GM19463 (cell line): ENCODE results near the gene MAG.
"Not testable (repeated sequence)": the region's sequence is repeated elsewhere in the genome, so short reads cannot be mapped to it uniquely, and the experiment has no call there.

Experiments used
- ATAC-seq: cut with Tn5 transposase; IDR thresholded peaks from one replicate; pipeline ENCODE4 v1.9.1; 2021; ENCODE audit warnings: mild to moderate bottlenecking, moderate library complexity; ENCODE audit not compliant: unreplicated experiment

MAG gene

DNA sequence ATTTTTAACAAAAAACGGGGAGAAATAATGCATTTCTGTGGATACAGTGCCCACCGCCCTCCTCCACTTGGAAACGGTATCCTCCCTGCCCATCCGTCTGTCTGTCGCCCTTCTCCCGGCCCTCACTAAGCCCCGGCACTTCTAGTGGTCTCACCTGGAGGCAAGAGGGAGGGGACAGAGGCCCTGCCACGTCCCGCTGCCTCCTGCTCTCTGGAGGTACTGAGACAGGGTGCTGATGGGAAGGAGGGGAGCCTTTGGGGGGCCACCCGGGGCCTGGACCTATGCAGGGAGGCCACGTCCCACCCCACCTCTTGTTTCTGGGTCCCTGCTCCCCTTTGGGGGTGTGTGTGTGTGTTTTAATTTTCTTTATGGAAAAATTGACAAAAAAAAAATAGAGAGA lies 12.6 kb upstream of the MAG start:
- ATAC-seq: no peak

DNA sequence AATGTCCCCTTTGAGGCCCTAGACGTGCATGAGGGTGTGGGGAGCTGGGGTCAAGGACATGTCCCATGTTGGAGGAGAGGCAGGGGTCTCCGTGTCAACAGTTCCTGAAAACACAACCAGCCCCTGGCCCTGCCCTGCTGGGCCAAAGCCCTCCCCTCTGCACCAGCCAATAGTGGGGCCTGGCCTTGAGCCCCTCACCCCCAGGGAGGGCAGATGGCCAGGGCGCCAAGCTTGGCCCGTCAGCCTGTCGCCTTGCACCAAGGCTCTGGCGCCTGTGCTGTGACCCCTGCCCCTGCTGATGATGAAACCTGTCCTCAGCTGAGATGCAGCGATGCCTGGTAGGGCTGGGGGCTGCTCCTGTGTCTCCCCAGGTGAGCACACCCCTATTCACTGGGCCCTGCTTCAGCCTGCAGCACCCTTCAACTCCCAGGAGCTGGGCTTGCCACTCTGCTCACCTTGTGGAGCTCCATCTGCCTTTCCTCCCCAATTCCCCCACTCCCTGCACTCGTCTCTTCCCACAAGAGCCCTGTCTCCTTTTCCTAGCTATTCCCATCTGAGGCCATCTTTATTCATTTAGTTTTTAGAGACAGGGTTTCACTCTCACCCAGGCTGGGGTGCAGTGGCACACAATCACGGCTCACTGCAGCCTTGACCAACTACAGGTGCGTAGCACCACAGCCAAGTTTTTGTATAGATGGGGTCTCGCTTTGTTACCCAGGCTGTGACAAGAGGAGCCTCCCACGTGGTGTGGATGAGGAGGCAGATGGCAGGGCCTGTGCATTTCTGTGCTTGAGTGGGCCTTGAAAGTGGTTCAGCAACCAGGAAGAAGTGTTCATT lies 11.8 kb upstream of the MAG start:
- ATAC-seq: no peak

DNA sequence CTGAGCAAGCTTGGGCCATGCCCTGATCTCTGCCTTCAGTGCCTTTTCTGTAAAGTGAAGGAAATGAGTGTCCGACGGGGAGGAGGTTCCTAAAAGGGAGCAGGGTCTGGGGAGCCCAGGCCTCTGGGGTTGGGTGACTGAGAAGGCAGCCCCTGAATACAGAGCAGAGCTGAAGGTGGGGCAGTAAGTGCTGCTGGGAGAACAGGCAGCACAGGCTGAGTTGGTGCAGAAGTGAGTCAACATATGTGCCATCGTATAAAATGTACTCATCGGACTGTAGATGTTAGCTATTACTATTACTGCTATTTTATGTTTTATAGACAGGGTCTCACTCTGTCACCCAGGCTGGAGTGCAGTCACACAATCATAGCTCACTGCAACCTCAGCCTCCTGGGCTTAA lies 10.7 kb upstream of the MAG start:
- ATAC-seq: no peak

DNA sequence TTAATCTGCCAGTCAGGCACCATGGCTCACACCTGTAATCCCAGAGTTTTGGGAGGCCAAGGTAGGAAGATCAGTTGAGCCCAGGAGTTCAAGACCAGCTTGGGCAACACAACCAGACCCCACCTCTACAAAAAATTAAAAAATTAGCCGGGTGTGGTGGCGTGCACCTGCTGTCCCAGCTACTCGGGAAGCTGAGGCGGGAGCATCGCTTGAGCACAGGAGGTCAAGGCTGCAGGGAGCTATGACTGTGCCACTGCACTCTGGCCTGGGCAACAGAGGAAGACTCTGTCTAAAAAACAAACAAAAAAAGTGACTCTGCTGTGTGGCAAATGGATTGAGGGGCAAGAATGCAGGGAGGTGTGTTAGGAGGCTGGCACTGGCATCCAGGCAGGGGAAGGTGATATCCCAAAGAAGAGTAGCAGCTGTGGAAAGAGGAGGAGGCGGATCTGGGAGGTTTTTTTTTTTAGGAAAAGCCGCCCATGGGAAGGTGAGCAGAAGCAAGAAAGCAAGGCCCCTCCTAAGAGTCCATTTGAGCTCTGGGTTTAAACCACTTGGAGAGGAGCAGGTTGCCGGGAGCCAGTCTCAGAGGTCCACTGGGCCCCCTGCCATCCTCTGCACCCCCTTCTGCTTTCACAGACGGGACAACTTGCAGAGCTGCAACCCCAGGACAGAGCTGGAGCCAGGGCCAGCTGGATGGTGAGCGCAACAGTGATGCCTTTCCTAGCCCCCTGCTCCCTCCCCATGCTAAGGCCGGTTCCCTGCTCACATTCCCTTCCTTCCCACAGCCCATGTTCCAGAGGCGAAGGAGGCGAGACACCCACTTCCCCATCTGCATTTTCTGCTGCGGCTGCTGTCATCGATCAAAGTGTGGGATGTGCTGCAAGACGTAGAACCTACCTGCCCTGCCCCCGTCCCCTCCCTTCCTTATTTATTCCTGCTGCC lies 7.5 kb upstream of the MAG start:
- ATAC-seq: no peak

DNA sequence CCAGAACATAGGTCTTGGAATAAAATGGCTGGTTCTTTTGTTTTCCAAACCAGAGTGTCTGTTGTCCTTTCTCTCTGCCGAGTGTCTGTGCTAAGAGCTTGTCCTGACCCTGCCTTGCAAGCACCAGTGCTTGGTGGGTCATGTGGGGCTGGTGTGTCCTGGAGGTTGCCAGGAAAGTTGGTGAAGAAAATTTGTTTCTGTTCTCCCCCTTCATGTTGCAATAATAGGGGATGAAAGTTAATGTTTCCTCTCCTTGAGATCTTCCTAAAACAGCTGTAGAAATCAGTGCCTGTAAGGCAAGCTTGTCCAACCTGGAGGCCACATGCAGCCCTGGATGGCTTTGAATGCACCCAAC lies 6.9 kb upstream of the MAG start:
- ATAC-seq: no peak

DNA sequence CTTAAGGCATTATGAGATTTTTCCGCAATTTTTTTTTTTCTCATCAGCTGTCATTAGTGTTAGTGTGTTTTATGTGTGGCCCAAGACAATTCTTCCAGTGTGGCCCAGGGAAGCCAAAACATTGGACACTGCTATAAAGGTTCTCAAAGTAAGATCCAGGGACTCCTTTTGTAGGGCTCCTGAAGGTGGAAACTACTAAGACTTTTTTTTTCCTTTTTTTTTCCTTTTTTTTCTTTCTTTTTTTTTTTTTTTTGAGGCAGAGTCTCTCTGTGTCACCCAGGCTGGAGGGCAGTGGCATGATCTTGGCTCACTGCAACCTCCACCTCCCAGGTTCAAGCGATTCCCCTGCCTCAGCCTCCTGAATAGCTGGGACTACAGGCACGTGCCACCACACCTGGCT lies 6.5 kb upstream of the MAG start:
- not testable (repeated sequence) for ATAC-seq

DNA sequence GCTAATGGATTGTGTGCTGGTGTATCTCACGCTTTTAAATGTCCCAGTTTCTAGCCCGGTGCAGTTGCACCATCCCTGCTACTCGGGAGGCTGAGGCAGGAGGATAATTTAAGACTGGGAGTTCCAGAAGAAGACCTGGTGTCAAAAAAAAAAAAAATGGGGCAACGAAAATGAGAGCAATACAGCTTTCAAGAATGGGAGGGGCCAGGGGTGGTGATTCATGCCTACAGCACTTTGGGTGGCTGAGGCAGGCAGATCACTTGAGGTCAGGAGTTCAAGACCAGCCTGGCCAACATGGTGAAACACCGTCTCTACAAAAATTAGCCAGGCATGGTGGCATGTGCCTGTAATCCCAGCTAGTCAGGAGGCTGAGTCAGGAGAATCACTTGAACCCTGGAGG lies 5.9 kb upstream of the MAG start:
- not testable (repeated sequence) for ATAC-seq

DNA sequence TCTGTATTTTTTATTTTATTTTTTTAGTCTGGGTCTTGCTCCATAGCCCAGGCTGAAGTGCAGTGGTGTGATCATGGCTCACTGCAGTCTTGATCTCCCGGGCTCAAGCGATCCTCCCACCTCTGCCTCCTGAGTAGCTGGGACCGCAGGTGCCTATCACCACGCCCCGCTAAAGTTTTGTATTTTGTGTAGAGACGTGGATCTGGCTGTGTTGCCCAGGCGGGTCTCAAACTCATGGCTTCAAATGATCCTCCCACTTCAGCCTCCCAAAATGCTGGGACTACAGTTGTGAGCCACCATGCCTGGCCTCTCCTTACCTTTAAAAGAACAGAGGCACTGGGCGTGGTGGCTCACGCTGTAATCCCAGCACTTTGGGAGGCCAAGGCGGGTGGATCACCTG lies 4.2 kb upstream of the MAG start:
- ATAC-seq: no peak

DNA sequence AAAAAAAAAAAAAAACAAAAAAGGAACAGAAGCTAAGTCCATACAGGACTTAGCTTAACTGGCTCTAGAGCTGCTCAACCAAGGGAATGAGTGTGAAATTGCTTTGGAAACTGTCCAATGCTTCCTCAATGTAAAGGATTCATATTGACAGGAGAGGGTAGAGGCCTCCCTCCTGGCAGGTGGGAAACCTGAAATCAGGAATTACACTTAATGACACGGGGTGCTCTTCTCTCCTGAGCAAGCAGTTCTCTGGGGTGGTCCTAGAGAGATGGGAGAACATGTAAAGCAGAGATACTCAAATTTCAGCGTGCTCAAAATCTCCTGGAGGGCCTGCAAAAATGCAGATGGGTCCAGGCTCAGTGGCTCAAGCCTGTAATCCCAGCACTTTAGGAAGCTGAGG lies 3.6 kb upstream of the MAG start:
- ATAC-seq: no peak

DNA sequence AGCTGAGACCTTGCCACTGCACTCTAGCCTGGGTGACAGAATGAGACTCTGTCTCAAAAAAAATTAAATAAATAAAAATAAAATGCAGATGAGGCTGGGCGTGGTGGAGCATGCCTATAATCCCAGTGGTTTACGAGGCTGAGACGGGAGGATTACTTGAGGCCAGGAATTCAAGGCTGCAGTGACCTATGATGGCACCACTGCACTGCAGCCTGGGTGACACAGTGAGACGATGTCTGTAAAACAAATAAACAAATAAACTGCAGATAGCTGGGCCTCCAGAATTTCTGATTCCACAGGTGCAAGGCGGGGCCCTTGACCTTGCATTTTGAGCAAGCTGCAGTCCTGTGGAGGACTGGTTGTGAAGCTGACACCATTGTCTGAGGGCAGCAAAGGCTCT lies 3.1 kb upstream of the MAG start:
- no peak for ATAC-seq

DNA sequence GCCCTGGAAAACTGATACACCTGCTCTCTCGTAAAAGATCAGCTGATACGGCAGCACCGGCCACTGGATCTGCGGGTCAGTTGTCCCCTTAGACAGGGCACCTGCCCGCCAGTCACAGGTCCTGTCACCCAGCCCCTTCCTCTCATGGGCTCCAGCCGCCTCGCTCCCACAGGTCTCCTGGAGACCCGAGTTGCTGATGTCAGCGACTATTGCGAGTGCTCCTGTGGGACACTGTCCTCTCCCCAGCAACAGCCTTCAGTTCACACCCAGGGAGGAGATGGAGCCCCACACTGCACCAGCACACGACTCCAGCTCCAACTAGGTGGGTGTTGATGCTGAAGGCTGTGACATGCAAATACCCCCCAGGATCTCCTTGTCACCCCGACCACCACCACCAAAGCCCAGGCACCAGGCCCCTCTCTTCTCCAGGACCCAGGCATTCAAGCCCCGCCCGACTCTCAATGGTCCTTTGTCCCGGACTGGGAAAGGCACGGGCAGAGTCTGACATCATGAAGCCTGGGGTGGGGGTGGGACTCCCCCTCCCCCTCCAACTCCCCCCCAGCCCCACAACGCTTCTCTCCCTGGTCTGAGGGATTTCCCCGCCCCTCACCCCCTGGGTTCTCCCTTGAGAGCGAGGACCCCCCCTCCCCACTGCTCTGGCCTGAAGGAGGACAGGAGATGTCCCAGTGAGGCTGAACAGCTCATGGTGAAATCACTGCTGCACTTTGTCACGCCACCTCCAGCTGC lies 1.4 kb upstream of the MAG start:
- no peak for ATAC-seq

DNA sequence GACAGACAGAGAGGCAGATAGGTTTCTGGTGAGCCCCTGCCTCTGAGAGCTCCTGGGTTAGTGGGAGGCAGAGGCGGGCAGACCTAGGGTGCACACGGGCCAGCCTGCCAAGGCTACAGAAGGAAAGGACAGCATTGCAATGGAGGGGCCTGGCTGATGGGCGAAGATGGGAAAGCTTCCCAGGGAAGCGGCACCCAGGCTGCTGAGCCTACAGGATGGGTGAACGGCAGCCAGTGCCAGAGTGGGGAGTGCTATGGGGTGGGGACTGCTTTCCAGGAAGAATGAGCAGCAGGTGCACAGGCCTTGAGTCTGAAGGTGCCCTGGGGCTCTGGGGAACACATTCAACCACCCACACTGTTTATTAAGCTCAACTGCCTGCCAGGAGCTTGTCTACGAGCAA lies 702 bp upstream of the MAG start:
- ATAC-seq: no peak

DNA sequence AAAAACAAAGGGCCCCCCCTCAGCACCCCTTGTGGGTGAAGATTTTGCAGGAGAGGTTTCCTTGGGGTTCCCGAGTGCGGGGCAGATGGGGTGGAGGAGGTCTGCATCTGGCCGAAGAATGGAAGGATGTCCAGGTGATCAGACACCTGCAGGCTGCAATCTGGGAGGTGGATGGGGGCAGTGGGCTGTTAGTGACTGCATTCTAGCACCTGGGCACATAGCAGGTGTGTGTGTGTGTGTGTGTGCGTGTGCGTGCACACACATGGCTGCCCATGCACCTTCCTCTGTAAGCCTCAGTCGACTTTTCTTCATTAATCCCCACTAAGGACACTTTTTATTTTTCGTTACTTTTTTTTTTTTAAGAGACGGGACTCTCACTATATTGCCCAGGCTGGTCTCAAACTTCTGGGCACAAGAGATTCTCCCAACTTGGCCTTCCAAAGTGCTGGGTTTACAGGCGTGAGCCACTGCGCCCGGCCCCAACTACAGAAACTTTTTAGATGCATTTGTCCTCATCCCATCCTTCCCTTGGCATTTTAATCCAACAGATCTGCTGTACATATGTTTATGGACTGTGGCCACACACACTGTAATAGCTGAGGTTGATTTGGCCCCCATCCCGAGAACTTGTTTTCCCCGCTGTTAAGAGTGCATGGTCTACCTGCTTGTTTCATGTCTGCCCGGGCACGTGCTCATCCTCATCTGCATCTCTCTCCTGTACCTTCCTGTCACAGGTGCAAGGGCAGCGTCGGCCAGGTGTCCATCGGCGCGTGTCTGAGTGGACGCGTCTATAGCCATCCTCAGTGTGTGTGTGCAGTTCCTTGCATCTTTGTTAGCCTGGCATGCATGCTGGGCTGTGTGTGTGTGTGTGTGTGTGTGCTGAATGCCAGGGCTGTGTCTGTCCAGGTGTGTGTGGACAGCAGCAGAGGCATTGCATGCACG lies 731 bp downstream of the MAG start:
- no peak for ATAC-seq

DNA sequence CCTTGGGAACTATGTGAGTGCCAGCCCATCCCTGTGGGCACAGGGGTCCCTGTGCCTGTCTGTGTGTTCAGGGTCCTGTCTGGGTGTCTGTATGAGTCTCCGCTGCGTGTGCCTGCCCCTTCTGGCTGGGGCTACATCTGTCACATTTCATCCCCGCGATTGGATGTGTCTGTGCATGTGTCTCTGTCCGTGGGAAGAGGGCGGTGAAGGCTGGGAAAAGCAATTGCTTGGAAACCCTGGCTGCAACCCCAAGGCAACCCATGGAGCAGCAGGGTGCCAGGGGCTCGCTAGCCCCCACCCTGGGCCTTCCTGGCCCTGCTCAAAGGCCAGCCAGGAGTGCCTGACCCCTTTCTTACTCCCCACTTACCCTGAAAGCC lies 1.4 kb downstream of the MAG start:
- no peak for ATAC-seq

DNA sequence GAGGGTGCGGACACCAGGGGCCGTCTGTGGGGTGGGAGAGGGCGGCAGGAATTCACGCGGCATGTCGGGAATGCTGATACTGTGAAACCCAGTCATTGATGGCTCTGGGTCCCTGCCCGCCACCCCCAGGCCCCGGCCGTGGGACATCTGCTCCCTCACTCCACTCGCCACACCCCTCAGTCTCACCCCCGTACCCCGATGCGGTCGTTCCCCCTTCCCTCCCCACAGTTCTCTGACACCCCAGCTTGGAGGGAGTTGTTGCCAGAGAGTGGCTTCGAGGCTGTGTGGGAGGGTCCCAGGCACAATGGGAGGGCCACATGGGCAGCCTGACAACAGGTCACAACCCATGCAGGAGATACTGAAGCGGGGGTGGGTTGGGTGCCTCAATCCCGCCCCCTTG lies 1.8 kb downstream of the MAG start:
- no peak for ATAC-seq

DNA sequence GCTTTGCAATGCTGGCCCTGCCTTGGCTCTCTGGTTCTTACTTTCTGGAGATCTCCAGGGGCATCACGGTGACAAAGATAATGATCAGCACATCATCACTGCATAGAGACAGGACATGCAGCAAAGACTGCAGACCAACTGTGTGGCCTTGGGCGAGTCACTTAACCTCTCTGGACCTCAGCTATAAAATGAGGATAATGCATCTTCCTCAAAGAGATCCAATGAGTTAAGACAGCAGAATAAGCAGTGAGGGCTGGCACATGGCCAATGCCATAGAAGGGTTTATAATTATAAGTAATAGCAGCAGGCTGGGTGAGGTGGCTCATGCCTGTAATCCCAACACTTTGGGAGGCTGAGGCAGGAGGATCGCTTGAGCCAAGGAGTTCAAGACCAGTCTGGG lies 2.4 kb downstream of the MAG start:
- ATAC-seq: no peak

DNA sequence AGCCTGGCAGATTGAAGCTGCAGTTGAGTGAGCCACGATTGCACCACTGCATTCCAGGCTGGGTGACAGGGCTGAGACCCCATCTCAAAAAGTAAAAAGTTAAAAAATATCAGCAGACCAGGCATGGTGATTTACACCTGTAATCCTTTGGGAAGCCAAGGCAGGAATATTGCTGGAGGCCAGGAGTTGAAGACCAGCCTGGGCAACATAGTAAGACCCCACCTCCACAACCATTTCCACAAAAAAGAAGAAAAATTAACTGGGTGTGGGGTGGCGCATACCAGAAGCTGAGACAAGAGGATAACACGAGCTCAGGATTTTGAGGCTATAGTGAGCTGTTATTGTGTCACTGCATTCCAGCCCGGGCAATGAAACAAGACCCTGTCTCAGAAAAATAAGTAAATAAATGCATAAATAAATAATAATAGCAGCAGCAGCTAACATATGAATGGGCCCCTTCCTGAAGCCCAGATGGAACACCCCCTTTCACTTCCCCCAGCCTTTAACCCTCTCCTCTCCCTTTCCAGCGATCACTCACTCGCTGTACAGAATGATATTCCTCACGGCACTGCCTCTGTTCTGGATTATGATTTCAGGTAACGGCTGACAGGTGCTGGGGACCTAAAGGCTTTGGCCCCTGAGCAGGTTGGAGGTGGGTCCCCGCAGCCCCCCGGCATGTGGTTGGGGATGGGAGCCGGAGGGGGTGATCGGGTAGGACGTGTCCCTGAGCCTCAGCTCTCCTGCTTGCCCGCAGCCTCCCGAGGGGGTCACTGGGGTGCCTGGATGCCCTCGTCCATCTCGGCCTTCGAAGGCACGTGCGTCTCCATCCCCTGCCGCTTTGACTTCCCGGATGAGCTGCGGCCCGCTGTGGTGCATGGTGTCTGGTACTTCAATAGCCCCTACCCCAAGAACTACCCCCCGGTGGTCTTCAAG lies 3.2 kb downstream of the MAG start:
- ATAC-seq: no peak

DNA sequence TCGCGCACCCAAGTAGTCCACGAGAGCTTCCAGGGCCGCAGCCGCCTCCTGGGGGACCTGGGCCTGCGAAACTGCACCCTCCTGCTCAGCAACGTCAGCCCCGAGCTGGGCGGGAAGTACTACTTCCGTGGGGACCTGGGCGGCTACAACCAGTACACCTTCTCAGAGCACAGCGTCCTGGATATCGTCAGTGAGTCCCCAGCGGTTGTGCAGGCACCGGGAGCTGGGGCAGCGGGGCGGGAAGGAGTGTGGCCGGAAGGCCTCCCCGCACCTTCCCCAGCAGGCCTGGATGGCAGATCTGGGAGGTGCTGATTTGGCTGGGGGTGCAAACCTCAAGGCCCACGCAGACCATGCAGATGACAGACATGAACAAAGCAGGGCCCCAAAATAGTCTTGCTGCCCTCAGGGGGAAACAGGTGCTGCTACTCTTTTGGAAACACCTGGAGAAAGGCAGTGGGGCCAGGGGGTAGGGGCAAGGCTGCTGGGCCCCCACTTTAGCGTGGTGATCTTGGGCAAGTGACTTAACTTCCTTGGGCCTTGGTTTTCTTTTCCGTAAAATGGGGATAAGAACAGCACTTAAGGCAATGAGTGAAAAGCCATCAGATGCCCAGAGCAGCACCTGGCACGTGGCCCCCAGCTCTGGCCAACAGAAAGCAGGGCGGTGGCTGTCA lies 4.0 kb downstream of the MAG start:
- ATAC-seq: no peak
